ENCODE data around the gene RMI2.
"Not testable (repeated sequence)": the region's sequence is repeated elsewhere in the genome, so short reads cannot be mapped to it uniquely, and the experiment has no call there.

Gene RMI2

GRCh38 chr16:11367483-11367906 lies 22.2 kb downstream of the RMI2 start:
- no peak for TF ChIP-seq CTCF (IDR thresholded peaks at IDR 0.05; ENCODE audit: insufficient read depth, low read depth, low read length, missing control alignments)
- H3K4me3 ChIP-seq (ENCODE audit: low read length) = no peak overlapping the region
- DNase-seq (ENCODE audit: low read depth) = no peak

GRCh38 chr16:11370084-11370931 lies 25.0 kb downstream of the RMI2 start:
- TF ChIP-seq CTCF (IDR thresholded peaks at IDR 0.05; ENCODE audit: insufficient read depth, low read depth, low read length, missing control alignments) = no peak
- DNase-seq (ENCODE audit: low read depth) = no peak
- no peak overlapping the region for H3K4me3 ChIP-seq (ENCODE audit: low read length)

GRCh38 chr16:11370932-11371279 lies 25.6 kb downstream of the RMI2 start:
- not testable (repeated sequence) for DNase-seq (ENCODE audit: low read depth)

GRCh38 chr16:11372073-11372828 lies 27.0 kb downstream of the RMI2 start:
- TF ChIP-seq CTCF (IDR thresholded peaks at IDR 0.05; ENCODE audit: insufficient read depth, low read depth, low read length, missing control alignments) = no peak
- DNase-seq (ENCODE audit: low read depth) = no peak
- no peak overlapping the region for H3K4me3 ChIP-seq (ENCODE audit: low read length)

More at GRCh38 chr16:11370932-11371279, 25.6 kb downstream of the RMI2 start:
- H3K4me3 ChIP-seq (ENCODE audit: low read length) = not testable (repeated sequence)

GRCh38 chr16:11372829-11373306 lies 27.6 kb downstream of the RMI2 start:
- DNase-seq (ENCODE audit: low read depth) = no peak
- TF ChIP-seq CTCF (IDR thresholded peaks at IDR 0.05; ENCODE audit: insufficient read depth, low read depth, low read length, missing control alignments) = no peak
- no peak overlapping the region for H3K4me3 ChIP-seq (ENCODE audit: low read length)

GRCh38 chr16:11374255-11374654 lies 29.0 kb downstream of the RMI2 start:
- no peak for TF ChIP-seq CTCF (IDR thresholded peaks at IDR 0.05; ENCODE audit: insufficient read depth, low read depth, low read length, missing control alignments)
- no peak for DNase-seq (ENCODE audit: low read depth)
- H3K4me3 ChIP-seq (ENCODE audit: low read length) = no peak overlapping the region

- no peak for TF ChIP-seq CTCF (IDR thresholded peaks at IDR 0.05; ENCODE audit: insufficient read depth, low read depth, low read length, missing control alignments)
- no peak for DNase-seq (ENCODE audit: low read depth)
- no peak overlapping the region for H3K4me3 ChIP-seq (ENCODE audit: low read length)
Observed at GRCh38 chr16:11377154-11377553, 31.9 kb downstream of the RMI2 start.

- H3K4me3 ChIP-seq (ENCODE audit: low read length); DNase-seq (ENCODE audit: low read depth): not testable (repeated sequence)
Observed at GRCh38 chr16:11378951-11379350, 33.7 kb downstream of the RMI2 start.
